Measurements from ENCODE around the gene MSH4.

The MSH4 gene

GRCh38 chr1:75950176-75950575 lies 153.5 kb downstream of the MSH4 start:
- DNase-seq, result no peak

GRCh38 chr1:75952016-75952415 lies 155.3 kb downstream of the MSH4 start:
- DNase-seq, result no peak

GRCh38 chr1:75953461-75953860 lies 156.8 kb downstream of the MSH4 start:
- no peak for DNase-seq

DNA sequence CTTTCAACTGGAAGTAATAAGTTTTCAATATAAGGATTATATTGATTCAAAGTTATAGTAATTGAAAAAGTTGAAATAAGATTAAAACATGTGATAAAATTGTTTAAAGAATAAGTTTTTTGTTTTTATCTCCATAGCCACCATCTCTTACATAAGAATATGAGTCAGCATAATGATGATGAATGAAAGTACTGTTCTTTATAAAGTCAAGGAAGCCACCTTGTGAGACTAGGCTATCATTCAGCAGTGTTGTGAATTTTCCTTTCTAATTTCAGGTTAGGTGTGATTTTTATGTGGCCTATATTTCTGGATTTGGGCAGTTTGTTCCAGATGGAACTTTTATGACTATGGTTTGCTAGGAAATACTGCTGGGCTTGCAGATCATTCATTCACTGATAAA lies 157.9 kb downstream of the MSH4 start:
- DNase-seq, result no peak

Measured in stimulated activated CD4-positive, alpha-beta T cell treated with anti-CD3 and anti-CD28 coated beads, Interleukin-4, amount 100 ng/mL, for 4 hours (primary cell).